Thoracic aorta (tissue), 2 donors: Measurements from ENCODE around the gene HECW1. TPM values are rescaled to one million over a fixed set of nuclear protein-coding genes. Genes with fewer than 3 reads are reported as not detected.

Experiments
- ATAC-seq: fragments of 150-250 bp; one replicate; pipeline ENCODE4 v1.8.0; 2017; ENCODE audit warnings: low read depth; ENCODE audit not compliant: insufficient number of reproducible peaks, low FRiP score
- DNase-seq: peaks from one replicate; pipeline ENCODE4 v3.0.0-alpha.2; 2020; ENCODE audit warnings: low spot score
- H3K27ac ChIP-seq, 2 donors: fragments of 200-600 bp; sonication (generic); 1 replicate in 1 of 2; 2 replicates in 1 of 2; pipeline ENCODE4 v1.5.1; 2016; ENCODE audit warnings: mild to moderate bottlenecking in 2 of 2, moderate library complexity in 2 of 2
- H3K27me3 ChIP-seq: fragments of 200-600 bp; sonication (generic); replicated peaks from 2 replicates; pipeline ENCODE4 v1.6.0; 2016; ENCODE audit warnings: mild to moderate bottlenecking; ENCODE audit not compliant: insufficient read depth
- H3K36me3 ChIP-seq: fragments of 200-600 bp; sonication (generic); one replicate; pipeline ENCODE4 v1.5.1; 2016
- H3K4me1 ChIP-seq, 2 donors: fragments of 200-600 bp; sonication (generic); 1 replicate in 1 of 2; 2 replicates in 1 of 2; pipeline versions ENCODE4 v1.5.1 to v1.6.0; 2016; ENCODE audit warnings: low read depth in 2 of 2, mild to moderate bottlenecking in 1 of 2; ENCODE audit not compliant: control insufficient read depth in 1 of 2
- H3K4me3 ChIP-seq: fragments of 200-600 bp; sonication (generic); 2 replicates; pipeline ENCODE4 v1.5.1; 2016; ENCODE audit warnings: mild to moderate bottlenecking
- H3K9me3 ChIP-seq: fragments of 200-600 bp; sonication (generic); 2 replicates; pipeline ENCODE4 v1.5.1; 2016
- total RNA-seq, 2 donors: library from RNA; depleted of rRNA; stranded (reverse); fragments of >200 nt; gene quantifications; one replicate each; pipeline versions ENCODE4 v1.1.0 to v1.2.3, GENCODE V29; 2016
- TF ChIP-seq, protein P1 (sequence below): fragments of 200-600 bp; sonication (generic); IDR thresholded peaks from one replicate; pipeline ENCODE4 v1.5.1; 2019; ENCODE audit warnings: antibody characterized with exemption

HECW1 gene
- total RNA-seq, 2 donors from 2014 or later = 0.28 to 2.3 TPM

GRCh38 chr7:43195256-43195655 lies 82.8 kb downstream of the HECW1 start:
- DNase-seq = no peak
- Histone ChIP-seq H3K27me3 (no peaks in the 10 kb centered on the region), H3K27ac (no peak overlapping the region), H3K9me3 (no peaks in the 10 kb centered on the region), H3K4me1 (no peaks in the 10 kb centered on the region), H3K4me3 (no peak overlapping the region), H3K36me3 (no peaks in the 10 kb centered on the region)
- no peak for ATAC-seq
- TF ChIP-seq, protein P1, sequence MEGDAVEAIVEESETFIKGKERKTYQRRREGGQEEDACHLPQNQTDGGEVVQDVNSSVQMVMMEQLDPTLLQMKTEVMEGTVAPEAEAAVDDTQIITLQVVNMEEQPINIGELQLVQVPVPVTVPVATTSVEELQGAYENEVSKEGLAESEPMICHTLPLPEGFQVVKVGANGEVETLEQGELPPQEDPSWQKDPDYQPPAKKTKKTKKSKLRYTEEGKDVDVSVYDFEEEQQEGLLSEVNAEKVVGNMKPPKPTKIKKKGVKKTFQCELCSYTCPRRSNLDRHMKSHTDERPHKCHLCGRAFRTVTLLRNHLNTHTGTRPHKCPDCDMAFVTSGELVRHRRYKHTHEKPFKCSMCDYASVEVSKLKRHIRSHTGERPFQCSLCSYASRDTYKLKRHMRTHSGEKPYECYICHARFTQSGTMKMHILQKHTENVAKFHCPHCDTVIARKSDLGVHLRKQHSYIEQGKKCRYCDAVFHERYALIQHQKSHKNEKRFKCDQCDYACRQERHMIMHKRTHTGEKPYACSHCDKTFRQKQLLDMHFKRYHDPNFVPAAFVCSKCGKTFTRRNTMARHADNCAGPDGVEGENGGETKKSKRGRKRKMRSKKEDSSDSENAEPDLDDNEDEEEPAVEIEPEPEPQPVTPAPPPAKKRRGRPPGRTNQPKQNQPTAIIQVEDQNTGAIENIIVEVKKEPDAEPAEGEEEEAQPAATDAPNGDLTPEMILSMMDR = no peak

DNA sequence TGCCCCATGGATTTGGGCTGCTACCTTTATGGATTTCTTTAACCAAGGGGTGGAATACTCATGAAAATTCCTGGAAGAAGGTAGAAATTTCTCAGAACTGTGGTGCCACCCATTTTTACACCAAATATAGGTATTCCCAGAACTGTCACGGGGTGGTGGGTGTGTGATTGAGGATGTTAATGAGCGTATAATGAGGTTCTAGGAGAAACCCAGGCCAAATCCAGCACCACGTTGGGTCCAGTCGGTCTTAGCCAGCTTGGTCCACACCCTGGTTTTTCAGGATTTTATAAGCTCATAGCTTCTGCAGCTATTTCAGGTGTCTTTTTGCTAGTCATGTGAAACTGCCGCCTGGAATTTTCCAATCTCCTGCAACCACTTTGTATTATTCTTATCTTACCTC lies 83.3 kb downstream of the HECW1 start:
- Histone ChIP-seq H3K36me3 (no peaks in the 10 kb centered on the region), H3K4me3 (no peak overlapping the region), H3K27me3 (no peaks in the 10 kb centered on the region), H3K9me3 (no peaks in the 10 kb centered on the region), H3K27ac (no peak overlapping the region), H3K4me1 (no peaks in the 10 kb centered on the region)
- no peak for ATAC-seq
- DNase-seq = no peak
- TF ChIP-seq, protein P1 = no peak

DNA sequence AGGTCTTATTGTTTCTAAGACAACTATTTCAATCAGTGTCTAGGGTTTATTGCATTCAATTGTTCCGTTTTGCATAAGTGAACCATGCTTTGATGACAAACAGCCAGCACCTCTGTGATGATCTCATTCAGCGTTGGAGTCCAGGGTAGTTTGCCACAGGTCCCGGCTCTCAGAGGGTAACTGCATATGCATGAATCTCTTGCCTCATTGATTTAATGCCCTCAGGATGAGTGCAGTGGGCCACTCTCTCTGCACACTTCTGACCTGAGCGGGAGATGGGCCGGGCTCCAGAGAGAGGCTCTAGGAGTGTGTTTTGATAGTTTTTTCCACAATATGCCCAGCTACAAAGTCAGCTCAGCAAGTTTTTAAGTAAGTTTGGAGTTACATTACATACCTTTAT lies 83.9 kb downstream of the HECW1 start:
- Histone ChIP-seq H3K4me3 (no peak overlapping the region), H3K4me1 (no peaks in the 10 kb centered on the region), H3K36me3 (no peaks in the 10 kb centered on the region), H3K27me3 (no peaks in the 10 kb centered on the region), H3K9me3 (no peaks in the 10 kb centered on the region), H3K27ac (no peak overlapping the region)
- no peak for DNase-seq
- ATAC-seq = no peak
- TF ChIP-seq, protein P1 = no peak

GRCh38 chr7:43198016-43198415 lies 85.6 kb downstream of the HECW1 start:
- Histone ChIP-seq H3K4me3 (no peak overlapping the region), H3K36me3 (no peaks in the 10 kb centered on the region), H3K9me3 (no peaks in the 10 kb centered on the region), H3K27me3 (no peaks in the 10 kb centered on the region), H3K27ac (no peak overlapping the region), H3K4me1 (no peaks in the 10 kb centered on the region)
- ATAC-seq = no peak
- no peak for DNase-seq
- TF ChIP-seq, protein P1 = no peak

DNA sequence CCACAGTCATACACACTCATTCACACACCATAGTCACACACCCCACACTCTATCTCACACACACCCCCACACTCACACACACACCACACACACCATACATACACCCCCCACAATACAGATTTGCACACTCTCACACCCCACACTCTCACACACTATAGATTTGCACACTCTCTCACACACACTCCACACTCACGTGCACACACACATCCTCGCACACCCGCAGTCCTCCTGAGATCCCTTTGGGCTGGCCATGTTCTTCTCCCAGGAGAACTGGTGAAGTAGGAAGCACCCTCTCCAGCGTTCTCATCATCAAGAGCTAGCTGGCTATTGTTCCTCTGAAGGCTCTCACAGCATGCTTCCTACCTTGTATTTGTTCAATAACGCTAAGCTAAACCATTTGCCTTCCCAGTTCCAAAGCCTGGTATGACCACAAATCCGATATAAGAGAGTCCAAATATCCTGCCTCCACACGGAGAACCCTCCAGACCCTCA lies 86.2 kb downstream of the HECW1 start:
- Histone ChIP-seq H3K27ac (no peak overlapping the region), H3K36me3 (no peaks in the 10 kb centered on the region), H3K4me1 (no peaks in the 10 kb centered on the region), H3K4me3 (no peak overlapping the region), H3K27me3 (no peaks in the 10 kb centered on the region), H3K9me3 (no peaks in the 10 kb centered on the region)
- DNase-seq (no peak), ATAC-seq (no peak)
- TF ChIP-seq, protein P1 = no peak
